ENCODE results near the gene ZC3H8.

DNA sequence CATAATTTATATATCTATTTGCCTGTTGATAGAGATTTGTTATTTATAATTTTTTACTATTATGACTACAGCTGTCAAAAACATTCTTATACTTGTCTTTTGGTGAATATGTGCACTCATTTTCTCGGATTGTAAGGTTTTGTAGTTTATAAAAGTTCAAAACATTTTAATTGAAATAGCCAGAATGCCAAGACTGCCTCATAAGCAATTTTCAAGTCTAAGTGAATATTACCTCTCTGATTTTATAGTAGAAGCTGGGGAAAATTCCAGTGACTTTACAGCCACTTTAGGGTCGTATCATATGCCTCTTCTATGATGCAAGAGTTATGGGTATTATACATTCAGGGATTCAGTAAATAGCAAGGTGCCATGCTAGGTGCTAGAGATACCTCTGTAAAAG lies 41.6 kb upstream of the ZC3H8 start:
- TF ChIP-seq GATA2 (IDR thresholded peaks at IDR 0.05; ENCODE audit: low read depth, low read length) = no peak
- TF ChIP-seq GATA3 (IDR thresholded peaks at IDR 0.05; ENCODE audit: low read depth, low read length) = no peak

Measured in SH-SY5Y (cell line).